GM19328 (cell line): ENCODE measurements around the gene ZFPM1.

Experiments
- ATAC-seq: cut with Tn5 transposase; IDR thresholded peaks from one replicate; pipeline ENCODE4 v1.9.1; 2021; ENCODE audit warnings: mild to moderate bottlenecking, moderate library complexity; ENCODE audit not compliant: unreplicated experiment

The ZFPM1 gene

DNA sequence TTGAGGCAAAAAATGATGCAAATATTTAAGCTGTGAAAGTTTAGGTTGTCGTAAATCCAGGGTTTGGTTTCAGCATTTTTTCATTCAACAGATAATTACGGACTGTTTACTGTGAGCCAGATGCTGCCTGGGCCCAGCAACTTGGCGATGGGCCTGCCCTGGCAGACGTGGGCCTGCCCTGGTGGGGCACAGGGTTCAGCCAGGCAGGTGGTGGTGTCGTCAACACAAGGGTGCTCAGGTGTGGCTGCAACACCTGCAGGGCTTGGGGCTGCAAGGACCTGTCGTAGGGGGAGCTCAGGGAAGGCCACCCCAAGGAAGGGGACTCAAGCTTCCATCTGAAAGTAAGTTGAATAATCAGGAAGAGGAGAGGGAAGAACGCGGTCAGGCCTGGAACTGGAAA, 132.2 kb downstream of the ZFPM1 start:
- no peak for ATAC-seq

- no peak for ATAC-seq
Measured at GRCh38 chr16:88585927-88586581, 133.0 kb downstream of the ZFPM1 start.
